ENCODE results near the gene VWDE.

VWDE gene

GRCh38 chr7:12290761-12291160 is 112.9 kb downstream of the VWDE start:
- no peak for FAIRE-seq
- DNase-seq (ENCODE audit: low spot score): no peak

DNA sequence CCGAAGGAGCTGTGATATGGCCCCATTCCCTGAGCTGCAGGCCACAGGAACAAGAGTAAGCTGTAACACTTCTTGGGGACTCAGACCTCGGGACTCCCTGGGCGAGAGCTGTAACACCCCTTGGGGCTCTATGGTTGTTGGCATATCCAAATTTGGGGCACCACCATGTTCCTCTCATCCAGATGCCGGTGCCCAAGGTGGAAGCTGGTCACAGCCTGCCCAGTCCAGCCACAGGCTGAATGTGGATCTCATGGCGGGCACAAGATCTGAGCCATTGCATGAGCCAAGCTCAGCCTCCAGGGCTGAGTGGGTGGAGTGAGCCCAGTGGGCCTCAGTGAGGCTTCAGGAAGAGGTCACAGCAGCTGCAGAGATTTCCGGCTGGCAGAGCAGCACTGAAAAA is 113.7 kb downstream of the VWDE start:
- no peak for FAIRE-seq
- DNase-seq (ENCODE audit: low spot score): no peak

GRCh38 chr7:12287901-12288300 is 115.8 kb downstream of the VWDE start:
- DNase-seq (ENCODE audit: low spot score) (no peak), FAIRE-seq (no peak)

GRCh38 chr7:12281038-12281437 is 122.6 kb downstream of the VWDE start:
- DNase-seq (ENCODE audit: low spot score) (no peak), FAIRE-seq (no peak)

Measured in RCC 7860 (cell line).